Mammary epithelial cell (primary cell): ENCODE data around the gene RYR2.

ENCODE experiments used
- EZH2 ChIP-seq: IDR thresholded peaks from 2 replicates; pipeline ENCODE4 v1.6.1; 2012; ENCODE audit warnings: low read length, inconsistent platforms, borderline replicate concordance
- TF ChIP-seq, protein P1 (sequence below), 2 donors: IDR thresholded peaks in 1 of 2; conservative IDR thresholded peaks in 1 of 2; 2 replicates each; pipeline ENCODE4 v1.5.1; 2011 to 2012; ENCODE audit warnings: inconsistent platforms in 2 of 2, low read length in 2 of 2, mild to moderate bottlenecking in 2 of 2, control low read depth in 1 of 2, low read depth in 1 of 2; ENCODE audit not compliant: insufficient read depth in 1 of 2; ENCODE audit errors: extremely low read depth in 1 of 2

GRCh38 chr1:237282208-237282783 is 240.3 kb downstream of the RYR2 start:
- TF ChIP-seq, protein P1, sequence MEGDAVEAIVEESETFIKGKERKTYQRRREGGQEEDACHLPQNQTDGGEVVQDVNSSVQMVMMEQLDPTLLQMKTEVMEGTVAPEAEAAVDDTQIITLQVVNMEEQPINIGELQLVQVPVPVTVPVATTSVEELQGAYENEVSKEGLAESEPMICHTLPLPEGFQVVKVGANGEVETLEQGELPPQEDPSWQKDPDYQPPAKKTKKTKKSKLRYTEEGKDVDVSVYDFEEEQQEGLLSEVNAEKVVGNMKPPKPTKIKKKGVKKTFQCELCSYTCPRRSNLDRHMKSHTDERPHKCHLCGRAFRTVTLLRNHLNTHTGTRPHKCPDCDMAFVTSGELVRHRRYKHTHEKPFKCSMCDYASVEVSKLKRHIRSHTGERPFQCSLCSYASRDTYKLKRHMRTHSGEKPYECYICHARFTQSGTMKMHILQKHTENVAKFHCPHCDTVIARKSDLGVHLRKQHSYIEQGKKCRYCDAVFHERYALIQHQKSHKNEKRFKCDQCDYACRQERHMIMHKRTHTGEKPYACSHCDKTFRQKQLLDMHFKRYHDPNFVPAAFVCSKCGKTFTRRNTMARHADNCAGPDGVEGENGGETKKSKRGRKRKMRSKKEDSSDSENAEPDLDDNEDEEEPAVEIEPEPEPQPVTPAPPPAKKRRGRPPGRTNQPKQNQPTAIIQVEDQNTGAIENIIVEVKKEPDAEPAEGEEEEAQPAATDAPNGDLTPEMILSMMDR (conservative IDR thresholded peaks at IDR 0.05 in 1 of 2, IDR thresholded peaks at IDR 0.05 in 1 of 2; ENCODE audit: extremely low read depth in 1 of 2, insufficient read depth in 1 of 2, low read depth in 1 of 2, low read length in 2 of 2), result no peak
- TF ChIP-seq EZH2, result no peak
